Islet precursor cell (in vitro differentiated cells): ENCODE results near the gene ZNF780B.

Experiments
- DNase-seq: peaks from one replicate; pipeline ENCODE4 v3.0.0-alpha.2; 2018

The ZNF780B gene

GRCh38 chr19:40035996-40036395 lies 20.0 kb downstream of the ZNF780B start:
- DNase-seq, result no peak

- no peak for DNase-seq
These were observed 22.0 kb downstream of the ZNF780B start for GRCh38 chr19:40033989-40034560.

DNA sequence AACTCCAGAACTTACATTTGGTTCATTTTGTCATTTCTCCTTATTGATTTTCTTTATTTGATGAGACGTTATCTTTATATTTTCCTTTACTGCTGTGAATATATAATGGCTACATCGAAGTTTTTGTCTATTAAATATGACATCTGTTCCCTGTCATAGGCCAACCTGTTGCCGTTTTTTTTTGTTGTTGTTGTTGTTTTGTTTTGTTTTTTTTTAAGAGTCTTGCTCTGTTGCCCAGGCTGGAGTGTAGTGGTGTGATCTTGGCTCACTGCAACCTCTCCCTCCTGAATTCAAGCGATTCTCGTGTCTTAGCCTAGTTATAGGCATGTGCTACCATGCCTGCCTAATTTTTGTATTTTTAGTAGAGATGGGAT lies 29.4 kb downstream of the ZNF780B start:
- DNase-seq, result no peak

GRCh38 chr19:40025938-40026596 lies 30.0 kb downstream of the ZNF780B start:
- DNase-seq, result no peak

DNA sequence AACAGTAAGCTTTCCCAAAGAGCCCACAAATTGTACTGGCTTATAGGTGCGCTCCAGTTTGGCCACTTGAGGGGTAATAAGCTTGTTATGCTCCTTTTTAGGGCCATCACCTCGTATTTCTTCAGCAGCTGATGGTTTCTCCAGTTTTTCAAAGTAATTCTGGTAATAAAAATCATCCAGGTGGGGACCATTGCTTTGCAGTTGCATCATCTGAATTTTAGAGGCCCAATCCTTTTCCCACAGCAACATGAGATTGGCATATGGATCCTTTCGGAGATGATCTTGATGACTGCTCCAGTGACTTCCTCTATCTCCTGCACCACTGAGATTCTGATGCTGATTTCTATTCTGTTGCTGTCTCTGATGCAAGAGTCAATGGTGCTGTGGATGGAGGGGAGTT lies 32.1 kb downstream of the ZNF780B start:
- no peak for DNase-seq

- no peak for DNase-seq
These were observed 42.0 kb downstream of the ZNF780B start for GRCh38 chr19:40013991-40014390.

DNA sequence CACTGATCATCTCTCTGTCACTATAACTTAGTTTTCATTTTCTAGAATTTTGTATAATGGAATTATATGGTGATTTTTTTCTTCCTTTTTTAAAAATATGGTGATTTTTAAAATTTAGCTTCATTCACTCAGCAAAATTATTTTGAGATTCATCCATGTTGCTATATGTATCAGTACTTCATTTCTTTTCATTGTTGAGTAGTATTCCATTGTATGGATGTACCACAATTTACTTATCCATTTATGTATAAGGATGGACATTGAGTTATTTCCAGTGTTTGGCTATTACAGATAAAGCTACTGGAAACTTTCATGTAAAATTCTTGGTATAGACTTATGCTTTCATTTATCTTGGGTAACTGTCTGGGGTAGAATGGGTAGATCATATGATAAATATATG lies 46.4 kb downstream of the ZNF780B start:
- DNase-seq, result no peak

DNA sequence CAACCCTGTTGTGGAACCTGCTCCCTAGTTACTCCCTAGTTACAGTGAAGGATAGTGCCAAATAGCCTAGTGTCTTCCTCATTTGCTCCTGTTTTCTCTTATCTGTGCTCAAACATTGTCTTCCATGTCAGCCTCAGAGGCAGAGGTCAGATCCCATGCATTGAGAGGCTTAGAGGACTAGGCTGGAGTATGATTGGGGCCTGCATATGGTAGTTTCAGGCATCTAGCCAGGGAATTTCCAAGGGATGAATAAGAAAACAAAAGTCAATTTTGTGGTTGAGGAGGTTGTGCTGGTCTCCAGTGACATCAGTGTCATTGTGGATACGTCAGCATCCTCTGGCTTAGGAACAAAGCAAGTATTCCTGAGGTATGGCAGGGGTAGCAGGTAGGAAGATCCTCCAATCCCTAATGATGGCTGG lies 49.7 kb downstream of the ZNF780B start:
- no peak for DNase-seq

DNA sequence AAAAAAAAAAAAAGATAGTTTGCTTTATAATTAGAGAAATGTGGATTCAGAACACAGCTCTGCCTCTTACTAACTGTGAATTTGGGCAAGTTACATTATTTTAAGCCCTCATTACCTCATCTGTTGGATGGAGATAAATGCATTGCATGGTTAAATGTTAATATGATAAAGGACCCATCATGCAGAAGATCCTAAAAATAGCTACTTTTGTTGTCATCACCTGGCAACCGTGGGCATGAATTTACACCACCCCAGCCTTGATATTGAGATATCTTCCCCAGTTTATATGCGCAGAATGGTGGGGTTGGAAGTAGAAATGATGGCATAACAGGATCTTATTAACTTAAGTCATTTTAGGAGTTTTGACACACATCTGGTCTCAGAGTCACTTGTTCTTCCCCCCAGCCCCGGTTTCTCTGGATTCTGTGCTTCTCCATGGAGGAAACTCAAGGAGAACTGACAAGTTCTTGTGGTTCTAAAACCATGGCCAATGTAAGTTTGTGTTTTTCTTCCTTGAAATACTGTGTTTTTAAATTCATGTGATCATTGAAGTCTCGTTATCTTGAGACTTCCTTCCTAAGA lies 50.2 kb downstream of the ZNF780B start:
- no peak for DNase-seq

- no peak for DNase-seq
These were observed 57.5 kb downstream of the ZNF780B start for GRCh38 chr19:39998501-39998900.

DNA sequence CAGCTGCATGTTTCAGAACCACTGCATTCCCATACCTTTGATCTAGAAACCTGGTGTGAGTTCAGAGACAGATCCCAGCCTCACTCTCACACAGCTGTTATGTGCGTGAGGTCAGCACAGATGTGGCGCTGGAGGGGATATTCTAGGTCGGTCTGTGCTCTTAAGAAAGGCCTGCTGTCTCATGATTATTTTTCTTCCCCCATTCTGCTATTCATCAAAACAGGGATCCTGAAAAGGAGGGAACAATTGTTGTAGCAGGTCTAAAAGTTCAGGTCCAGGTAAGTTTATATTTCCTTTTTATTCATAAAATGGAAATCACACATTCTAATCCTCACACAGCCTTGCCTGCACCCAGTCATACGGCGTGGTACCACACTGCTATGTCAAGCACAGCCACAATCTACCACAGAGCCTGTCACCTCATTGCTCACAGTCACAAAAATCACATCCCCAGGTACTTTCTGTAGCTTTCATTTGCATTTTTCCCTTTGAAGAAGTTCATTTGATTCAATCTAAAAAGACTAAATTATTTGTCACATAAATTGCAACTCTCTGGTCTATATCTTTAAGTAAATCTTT lies 58.3 kb downstream of the ZNF780B start:
- DNase-seq, result no peak

DNA sequence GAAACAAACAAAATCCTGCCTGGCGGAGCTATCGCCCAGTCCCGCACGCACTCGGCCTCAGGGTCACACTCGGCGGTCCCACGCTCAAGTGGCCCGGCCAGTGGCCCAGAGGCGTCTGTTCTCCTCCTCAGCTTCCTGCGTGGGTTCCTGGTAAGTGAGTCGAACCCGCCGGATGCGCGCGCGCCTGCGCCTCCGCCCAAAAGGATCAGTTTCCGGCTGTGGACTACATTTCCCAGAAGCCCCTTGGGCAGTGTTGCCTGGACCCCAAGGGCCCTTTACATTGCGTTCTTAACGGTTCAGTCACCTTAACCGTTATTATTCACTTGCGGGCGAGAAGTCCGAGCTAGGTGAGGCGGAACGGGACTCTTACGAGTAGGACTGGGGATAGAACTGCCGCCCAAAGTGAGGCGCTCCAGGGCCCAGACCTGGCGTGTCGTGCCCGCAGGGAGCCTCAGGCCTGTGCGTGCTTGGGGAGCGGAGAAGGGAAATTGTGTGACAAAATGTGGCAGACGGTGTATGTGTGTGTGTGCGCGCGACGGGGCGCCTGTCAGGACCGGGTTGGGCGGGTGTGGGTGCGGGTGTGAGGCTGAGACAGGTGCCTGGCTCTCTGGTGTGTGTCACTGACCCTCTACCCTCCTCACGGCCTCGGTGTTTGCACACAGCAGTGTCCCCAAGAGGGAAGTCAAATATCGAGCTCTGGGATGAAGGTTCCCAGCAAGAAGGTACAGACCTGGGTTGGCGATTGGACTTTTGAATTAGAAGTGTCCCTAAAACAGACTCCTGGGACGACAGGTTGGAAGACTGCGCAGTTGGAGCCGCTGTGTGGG lies 59.0 kb downstream of the ZNF780B start, which contains the start of gene ZNF546:
Gene ZNF546 (plus strand): TSS at position 250 of the 827 bp plus-strand sequence. CDS start 1,267 bp downstream, outside the sequence.
- peak; percentile 93 for DNase-seq

- no peak for DNase-seq
These were observed 59.7 kb downstream of the ZNF780B start for GRCh38 chr19:39996218-39996810.

DNA sequence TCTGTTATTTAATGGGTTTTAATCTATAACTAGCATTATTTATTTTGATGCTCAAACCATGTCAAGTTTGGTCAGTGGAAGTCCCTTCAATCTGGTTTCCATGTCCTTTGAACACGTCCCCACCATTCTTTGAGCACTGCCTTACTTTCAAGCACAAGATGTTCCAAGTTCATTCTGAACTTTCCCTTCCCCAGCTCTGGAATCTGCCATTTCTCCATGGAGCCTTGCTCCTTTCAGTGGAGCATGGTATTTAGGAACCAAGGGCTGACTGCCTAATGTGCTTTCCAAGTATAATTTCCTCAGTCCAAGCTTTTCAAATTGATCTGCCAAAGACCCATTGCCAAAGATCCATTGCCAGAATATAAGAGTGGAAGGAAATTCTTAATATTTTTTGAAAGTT lies 60.2 kb downstream of the ZNF780B start:
- DNase-seq, result no peak

DNA sequence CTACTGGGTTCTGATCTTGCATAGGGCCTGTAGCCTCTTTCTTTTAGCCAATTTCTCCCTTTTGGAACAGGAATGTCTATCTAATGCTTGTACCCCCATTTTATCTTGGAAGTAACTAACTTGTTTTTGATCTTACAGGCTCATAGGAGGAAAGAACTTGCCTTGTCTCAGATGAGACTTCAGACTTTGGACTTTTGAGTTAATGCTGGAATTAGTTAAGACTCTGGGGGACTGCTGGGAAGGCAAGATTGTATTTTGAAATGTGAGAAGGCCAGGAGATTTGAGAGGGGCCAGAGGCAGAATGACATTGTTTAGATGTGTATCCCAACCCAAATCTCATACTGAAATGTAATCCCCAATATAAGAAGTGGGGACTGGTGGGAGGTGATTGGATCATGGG lies 61.7 kb downstream of the ZNF780B start:
- no peak for DNase-seq

GRCh38 chr19:39993605-39994004 lies 62.4 kb downstream of the ZNF780B start:
- no peak for DNase-seq

GRCh38 chr19:39987596-39987995 lies 68.4 kb downstream of the ZNF780B start:
- DNase-seq, result no peak

DNA sequence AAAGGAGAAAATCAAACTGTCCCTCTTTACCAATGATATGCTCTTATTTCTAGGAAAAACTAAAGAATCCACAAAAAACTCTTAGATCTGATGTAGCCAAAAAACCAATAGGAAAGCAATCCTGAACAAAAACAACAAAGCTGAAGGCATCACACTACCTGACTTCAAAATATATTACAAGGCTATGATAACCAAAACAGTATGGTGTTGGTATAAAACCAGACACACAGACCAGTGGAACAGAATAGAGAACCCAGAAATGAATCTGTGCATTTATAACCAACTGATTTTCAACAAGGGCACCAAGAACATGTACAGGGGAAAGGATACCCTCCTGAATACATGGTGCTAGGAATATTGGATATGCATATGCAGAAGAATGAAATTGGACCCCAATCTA lies 68.9 kb downstream of the ZNF780B start:
- no peak for DNase-seq

GRCh38 chr19:39986643-39987042 lies 69.4 kb downstream of the ZNF780B start:
- no peak for DNase-seq

DNA sequence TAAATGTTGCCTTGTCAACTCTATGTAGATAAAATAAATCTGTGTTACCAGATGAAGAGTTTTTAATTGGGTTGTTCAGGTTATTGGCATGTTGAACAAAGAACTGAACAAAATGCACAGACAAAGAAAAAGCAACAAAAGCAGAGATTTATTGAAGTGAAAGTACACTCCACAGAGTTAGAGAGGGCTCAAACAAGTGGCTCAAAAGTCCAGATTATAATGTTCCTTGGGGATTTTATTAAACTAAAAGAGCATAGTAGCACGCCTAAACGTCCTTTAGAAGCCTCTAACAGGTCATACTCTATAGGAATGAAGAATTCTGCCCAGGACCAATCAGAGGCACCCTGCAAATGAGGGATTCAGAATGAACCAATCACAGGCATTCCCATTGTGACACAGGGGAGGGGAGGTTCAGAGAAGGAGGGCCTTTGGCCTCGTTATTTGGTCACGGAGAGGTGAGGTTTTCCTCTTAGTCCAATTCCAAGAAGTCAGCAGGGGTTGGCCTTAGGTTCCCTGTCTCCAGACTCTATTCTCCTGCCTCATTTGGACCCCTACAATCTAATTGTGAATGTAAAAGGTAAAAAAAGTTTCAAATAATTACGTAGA lies 72.2 kb downstream of the ZNF780B start:
- DNase-seq, result no peak

DNA sequence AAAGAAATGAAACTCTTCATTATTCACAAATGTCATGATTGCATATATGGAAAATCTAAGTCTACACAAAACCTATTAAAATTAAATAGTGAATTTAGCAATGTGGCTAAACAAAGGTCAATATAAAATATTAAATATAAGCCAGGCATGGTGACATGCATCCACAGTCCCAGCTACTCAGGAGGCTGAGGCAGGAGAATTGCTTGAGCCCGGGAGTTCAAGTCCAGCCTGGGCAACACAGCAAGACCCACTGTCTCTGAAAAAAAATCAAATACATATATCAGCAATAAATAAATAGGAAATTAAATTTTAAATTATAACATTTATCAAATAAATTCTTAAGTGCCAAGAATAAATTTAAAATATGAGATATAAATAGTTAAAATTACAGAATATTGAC lies 73.1 kb downstream of the ZNF780B start:
- DNase-seq, result no peak
